ENCODE measurements around the gene C1D. TPM values are rescaled to one million over a fixed set of nuclear protein-coding genes. Genes with fewer than 3 reads are reported as not detected.

Gene C1D
- total and polyA plus RNA-seq, 2 experiments from 2014 or later, result 39.2 to 61.3 TPM

DNA sequence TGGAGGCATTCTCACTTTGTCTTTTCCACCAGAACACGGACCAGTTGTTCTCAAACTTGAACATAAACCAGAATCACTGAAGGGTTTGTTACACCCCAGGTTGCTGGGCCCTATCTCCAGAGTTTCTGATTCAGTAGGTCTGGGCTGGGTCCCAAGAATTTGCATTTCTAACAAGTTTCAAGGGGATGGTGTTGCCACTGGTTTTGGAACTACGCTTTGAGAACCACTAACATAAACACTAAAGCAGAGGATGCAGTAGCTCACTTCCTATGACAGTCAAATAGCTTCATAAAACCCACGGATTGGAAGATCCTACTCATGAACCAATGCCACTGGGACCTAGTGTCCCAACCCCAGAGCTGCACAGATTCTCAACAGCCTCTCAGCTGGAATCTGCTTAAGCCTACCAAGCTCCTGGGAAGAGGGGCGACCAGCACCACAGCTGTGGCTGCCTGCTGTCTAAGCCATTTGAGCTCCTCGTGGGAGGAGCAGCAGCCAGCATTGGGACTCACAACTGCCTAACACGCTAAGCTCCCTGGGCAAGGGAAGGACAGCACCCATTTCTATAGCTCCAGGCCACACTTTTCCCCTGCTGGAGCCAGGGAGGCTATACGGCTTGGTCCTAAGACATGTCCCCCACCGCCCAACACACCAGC, 62.5 kb downstream of the C1D start:
- TF ChIP-seq, protein P1, sequence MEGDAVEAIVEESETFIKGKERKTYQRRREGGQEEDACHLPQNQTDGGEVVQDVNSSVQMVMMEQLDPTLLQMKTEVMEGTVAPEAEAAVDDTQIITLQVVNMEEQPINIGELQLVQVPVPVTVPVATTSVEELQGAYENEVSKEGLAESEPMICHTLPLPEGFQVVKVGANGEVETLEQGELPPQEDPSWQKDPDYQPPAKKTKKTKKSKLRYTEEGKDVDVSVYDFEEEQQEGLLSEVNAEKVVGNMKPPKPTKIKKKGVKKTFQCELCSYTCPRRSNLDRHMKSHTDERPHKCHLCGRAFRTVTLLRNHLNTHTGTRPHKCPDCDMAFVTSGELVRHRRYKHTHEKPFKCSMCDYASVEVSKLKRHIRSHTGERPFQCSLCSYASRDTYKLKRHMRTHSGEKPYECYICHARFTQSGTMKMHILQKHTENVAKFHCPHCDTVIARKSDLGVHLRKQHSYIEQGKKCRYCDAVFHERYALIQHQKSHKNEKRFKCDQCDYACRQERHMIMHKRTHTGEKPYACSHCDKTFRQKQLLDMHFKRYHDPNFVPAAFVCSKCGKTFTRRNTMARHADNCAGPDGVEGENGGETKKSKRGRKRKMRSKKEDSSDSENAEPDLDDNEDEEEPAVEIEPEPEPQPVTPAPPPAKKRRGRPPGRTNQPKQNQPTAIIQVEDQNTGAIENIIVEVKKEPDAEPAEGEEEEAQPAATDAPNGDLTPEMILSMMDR (IDR thresholded peaks at IDR 0.05; ENCODE audit: low read depth, low read length), result no peak
- no peaks in the 10 kb centered on the region for H3K36me3 ChIP-seq
- H3K27me3 ChIP-seq, result no peaks in the 10 kb centered on the region
- H3K4me1 ChIP-seq (ENCODE audit: low read depth), result no peaks in the 10 kb centered on the region
- no peak for DNase-seq (ENCODE audit: low read depth in 1 of 2, low spot score in 1 of 2)
- H3K4me3 ChIP-seq, result no peak overlapping the region
- no peaks in the 10 kb centered on the region for H3K9me3 ChIP-seq (ENCODE audit: low read depth)
- H3K27ac ChIP-seq, result no peak overlapping the region

DNA sequence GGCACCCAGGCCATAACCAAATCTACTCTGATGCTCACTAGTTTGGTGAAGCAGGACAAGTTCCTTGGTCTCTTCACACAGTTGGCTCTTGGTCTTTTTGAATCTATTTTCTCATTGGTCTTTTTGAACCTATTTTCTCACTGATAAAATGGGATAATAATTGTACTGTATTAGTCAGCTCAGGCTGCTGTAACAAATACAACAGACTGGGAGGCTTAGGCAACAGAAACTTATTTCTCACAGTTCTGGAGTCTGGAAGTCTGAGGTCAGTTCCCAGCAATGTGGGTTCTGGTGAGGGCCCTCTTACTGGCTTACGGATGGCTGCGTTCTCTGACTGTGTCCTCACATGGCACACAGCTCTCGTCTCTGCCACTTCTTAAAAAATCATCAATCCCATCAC, 63.5 kb downstream of the C1D start:
- TF ChIP-seq, protein P1 (IDR thresholded peaks at IDR 0.05; ENCODE audit: low read depth, low read length), result no peak

DNA sequence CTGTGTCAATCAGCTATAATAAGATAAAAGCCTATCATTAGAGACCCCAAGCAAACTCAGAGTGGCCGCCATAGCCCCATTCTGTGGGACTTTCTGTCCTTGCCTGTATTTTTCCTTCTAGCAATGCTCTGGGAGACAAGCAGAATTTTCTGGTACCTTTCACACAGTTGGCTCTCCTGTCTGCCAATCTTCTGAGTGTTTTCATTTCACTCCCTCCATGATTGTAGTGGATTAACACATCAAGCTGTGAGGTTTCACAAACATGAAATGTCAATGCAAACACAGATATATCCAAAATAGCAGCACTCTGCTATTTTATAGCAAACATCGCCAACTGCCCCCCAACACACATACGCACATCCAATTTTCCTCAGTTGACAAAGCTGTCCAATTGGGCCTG, 64.9 kb downstream of the C1D start:
- DNase-seq (ENCODE audit: low read depth in 1 of 2, low spot score in 1 of 2), result no peak
- Histone ChIP-seq H3K4me1 (ENCODE audit: low read depth) (no peaks in the 10 kb centered on the region), H3K4me3 (no peak overlapping the region), H3K36me3 (no peaks in the 10 kb centered on the region), H3K9me3 (ENCODE audit: low read depth) (no peaks in the 10 kb centered on the region), H3K27me3 (no peaks in the 10 kb centered on the region), H3K27ac (no peak overlapping the region)
- TF ChIP-seq, protein P1 (IDR thresholded peaks at IDR 0.05; ENCODE audit: low read depth, low read length), result no peak

More for the DNA sequence above, 63.5 kb downstream of the C1D start:
- Histone ChIP-seq H3K4me1 (ENCODE audit: low read depth) (no peaks in the 10 kb centered on the region), H3K9me3 (ENCODE audit: low read depth) (no peaks in the 10 kb centered on the region), H3K36me3 (no peaks in the 10 kb centered on the region), H3K4me3 (no peak overlapping the region), H3K27ac (no peak overlapping the region), H3K27me3 (no peaks in the 10 kb centered on the region)
- DNase-seq (ENCODE audit: low read depth in 1 of 2, low spot score in 1 of 2), result no peak

DNA sequence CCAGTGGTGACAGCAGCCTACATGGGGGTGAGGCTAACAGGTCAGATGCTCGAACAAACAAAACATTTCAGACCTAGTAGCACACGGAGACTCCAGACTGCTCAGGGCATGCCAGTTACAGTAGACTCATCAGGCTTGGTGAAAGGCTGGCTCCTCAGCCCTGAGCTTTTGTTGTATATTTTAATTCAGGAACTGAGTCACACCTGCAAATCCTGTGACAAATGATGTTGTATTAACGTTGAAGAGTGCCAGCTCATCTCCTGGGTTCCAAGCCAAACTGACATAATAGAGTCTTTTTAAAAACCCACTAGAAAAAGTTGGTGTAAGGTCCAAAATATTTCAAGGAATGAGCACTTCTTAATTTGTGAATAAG, 65.3 kb downstream of the C1D start:
- Histone ChIP-seq H3K27ac (no peak overlapping the region), H3K36me3 (no peaks in the 10 kb centered on the region), H3K27me3 (no peaks in the 10 kb centered on the region), H3K9me3 (ENCODE audit: low read depth) (no peaks in the 10 kb centered on the region), H3K4me3 (no peak overlapping the region), H3K4me1 (ENCODE audit: low read depth) (no peaks in the 10 kb centered on the region)
- no peak for DNase-seq (ENCODE audit: low read depth in 1 of 2, low spot score in 1 of 2)
- TF ChIP-seq, protein P1 (IDR thresholded peaks at IDR 0.05; ENCODE audit: low read depth, low read length), result no peak

DNA sequence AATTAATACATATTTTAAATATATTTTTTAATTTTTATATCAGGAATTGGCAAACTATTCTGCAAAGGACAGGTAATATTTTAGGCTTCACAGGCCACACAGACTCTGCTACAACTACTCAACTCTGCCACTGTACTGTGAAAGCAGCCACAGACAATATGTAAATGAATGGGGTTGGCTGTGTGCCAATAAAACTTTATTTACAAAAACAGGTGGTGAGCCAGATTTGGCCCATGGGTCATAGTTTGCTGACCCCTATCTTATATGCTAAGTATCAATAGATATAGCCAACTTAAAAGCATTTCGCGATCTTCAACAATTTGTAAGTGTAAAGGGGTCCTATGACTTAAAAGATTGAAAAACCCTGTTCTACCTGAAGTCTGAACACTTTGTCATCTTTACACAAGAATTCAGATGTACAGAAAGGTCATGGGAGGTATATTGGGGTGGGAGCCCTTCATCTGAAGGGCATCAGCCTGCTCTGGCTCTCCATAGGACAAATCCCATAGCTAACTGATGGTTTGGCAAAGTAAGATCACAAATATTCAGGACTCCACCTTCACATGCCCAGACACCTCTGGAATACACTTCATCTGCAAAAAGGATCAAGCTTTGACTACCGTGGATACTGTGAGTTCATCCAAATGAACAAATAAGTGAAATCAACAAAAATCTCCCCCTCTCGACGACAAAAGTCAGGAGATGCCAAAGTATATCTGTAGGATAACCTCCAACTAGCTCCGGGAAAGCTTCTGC, 65.9 kb downstream of the C1D start:
- H3K4me3 ChIP-seq, result no peak overlapping the region
- H3K9me3 ChIP-seq (ENCODE audit: low read depth), result no peaks in the 10 kb centered on the region
- H3K4me1 ChIP-seq (ENCODE audit: low read depth), result no peaks in the 10 kb centered on the region
- DNase-seq (ENCODE audit: low read depth in 1 of 2, low spot score in 1 of 2), result no peak
- H3K36me3 ChIP-seq, result no peaks in the 10 kb centered on the region
- TF ChIP-seq, protein P1 (IDR thresholded peaks at IDR 0.05; ENCODE audit: low read depth, low read length), result no peak
- H3K27me3 ChIP-seq, result no peaks in the 10 kb centered on the region
- no peak overlapping the region for H3K27ac ChIP-seq
